DOHH2 (cell line): ENCODE measurements around the gene C3orf52.

Source experiments
- CTCF ChIP-seq: fragments of 200-600 bp; sonication (generic); IDR thresholded peaks from one replicate; pipeline ENCODE4 v1.5.1; 2014; ENCODE audit warnings: antibody characterized with exemption, mild to moderate bottlenecking, low read depth, low read length; ENCODE audit not compliant: poor library complexity, severe bottlenecking
- EZH2phosphoT487 ChIP-seq: fragments of 200-600 bp; sonication (generic); IDR thresholded peaks from 2 replicates; pipeline ENCODE4 v1.6.1; 2017; ENCODE audit warnings: borderline replicate concordance, mild to moderate bottlenecking, antibody characterized with exemption, low read length, moderate library complexity, mixed read lengths

- TF ChIP-seq CTCF: no peak
- no peak for TF ChIP-seq EZH2phosphoT487
Measured at GRCh38 chr3:112117415-112117814, 31.2 kb downstream of the C3orf52 start.
